ENCODE data around the gene IDH3G.

IDH3G gene

DNA sequence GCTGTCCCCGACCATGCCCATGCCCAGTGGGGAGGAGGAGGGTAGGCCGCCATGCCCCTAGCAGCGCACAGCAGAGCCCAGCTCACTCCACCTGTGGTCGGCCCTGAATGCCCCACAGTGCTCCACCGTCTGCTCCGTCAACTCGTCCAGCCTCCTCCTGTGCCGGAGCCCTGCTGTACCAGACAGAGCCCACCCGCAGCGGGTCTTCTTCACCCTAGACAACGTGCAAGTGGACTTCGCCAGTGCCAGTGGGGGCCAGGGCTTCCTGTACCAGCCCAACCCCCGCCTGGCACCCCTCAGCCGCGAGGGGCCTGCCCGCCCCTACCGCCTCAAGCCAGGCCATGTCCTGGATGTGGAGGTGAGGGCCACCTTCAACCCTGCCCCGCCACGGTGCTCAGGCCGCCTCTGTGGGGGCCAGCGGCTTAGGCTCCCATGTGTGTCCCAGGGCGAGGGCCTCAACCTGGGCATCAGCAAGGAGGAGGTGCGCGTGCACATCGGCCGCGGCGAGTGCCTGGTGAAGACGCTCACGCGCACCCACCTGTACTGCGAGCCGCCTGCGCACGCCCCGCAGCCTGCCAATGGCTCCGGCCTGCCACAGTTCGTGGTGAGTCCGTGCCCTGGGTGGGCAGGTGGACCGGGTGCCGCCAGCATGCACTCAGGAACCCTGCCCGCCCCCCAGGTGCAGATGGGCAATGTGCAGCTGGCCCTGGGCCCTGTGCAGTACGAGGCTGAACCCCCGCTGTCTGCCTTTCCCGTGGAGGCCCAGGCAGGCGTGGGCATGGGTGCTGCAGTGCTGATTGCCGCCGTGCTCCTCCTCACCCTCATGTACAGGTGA lies 20.2 kb downstream of the IDH3G start:
- no peak for DNase-seq (ENCODE audit: low spot score)

DNA sequence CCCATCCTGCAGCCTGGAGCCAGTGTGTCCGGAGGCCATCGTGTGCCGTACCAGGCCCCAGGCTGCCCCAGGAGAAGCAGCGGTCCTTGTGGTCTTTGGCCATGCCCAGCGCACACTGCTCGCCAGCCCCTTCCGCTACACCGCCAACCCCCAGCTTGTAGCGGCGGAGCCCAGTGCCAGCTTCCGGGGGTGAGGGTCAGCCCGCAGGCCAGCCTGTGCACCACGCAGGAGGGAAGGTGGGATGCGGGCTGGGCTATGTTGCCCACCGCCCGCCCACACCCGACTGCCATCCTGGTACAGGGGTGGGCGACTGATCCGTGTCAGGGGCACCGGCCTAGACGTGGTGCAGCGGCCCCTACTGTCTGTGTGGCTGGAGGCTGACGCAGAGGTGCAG lies 21.0 kb downstream of the IDH3G start:
- DNase-seq (ENCODE audit: low spot score): no peak

DNA sequence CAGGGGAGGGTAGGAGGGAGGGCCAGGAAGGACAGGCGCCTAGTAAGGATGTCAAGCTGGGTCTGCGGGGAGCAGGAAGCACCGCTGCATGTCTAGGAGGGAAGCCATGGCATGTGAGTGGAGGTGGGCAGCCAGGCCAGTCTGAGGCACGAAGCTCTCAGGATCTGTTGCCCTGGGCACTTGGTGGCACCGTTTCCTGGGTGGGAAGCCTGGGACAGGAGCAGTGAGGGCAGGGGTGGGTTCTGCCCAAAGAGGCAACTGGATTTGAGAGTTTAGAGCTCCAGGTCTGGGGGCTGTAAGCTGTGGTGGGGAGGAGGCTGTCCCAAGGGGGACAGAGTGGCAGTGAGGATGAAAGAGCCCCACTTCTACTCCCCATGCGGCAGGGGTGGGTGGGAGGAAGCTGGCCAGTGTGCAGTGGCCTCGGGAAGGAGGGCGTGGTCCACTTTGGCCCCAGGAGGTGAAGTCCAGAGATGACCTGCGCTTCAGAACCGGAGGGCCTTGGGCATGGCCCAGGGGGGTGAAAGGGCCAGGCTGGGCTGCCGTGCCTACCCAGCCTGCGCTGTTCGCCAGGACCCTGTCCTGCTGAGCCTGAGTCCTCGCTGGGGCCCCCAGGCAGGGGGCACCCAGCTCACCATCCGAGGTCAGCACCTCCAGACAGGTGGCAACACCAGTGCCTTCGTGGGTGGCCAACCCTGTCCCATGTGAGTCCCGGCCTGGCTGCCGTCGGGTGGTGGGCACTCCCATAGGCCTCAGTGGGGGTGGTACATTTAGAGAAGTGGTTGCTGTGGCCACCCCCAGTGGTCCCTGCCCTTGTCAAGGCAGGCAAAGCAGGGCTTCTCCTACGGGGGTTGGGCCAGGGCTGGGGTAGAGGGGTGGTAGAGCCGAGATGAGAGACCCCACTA lies 21.6 kb downstream of the IDH3G start:
- no peak for DNase-seq (ENCODE audit: low spot score)

DNA sequence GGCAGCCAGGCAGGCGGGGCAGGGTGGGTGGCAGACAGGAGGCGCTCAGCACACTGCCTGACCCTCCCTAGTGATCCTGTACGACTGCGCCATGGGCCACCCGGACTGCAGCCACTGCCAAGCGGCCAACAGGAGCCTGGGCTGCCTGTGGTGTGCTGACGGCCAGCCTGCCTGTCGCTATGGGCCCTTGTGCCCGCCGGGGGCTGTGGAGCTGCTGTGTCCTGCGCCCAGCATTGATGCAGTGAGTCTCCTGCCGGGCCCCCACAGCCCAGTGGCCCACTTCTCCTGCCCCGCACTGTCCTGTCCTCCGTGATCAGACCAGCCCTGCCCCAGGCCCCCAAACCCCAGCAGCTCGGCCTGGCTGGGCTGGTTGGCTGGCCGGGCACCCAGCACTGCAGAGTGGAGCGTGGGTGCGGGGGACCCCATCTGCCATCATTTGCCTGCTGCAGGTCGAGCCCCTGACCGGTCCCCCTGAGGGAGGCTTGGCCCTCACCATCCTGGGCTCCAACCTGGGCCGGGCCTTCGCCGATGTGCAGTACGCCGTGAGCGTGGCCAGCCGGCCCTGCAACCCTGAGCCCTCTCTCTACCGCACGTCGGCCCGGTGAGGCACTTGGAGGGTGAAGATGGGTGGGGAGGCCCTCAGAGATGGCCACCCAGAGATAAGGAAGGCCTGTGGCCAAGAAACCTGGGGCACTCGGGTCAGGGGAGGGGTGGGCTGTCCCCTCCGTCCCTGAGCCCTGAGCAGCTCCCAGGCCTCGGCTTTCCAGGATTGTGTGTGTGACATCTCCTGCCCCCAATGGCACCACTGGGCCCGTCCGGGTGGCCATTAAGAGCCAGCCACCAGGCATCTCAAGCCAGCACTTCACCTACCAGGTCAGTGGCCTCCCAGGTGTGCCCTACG lies 22.5 kb downstream of the IDH3G start:
- DNase-seq (ENCODE audit: low spot score): no peak

DNA sequence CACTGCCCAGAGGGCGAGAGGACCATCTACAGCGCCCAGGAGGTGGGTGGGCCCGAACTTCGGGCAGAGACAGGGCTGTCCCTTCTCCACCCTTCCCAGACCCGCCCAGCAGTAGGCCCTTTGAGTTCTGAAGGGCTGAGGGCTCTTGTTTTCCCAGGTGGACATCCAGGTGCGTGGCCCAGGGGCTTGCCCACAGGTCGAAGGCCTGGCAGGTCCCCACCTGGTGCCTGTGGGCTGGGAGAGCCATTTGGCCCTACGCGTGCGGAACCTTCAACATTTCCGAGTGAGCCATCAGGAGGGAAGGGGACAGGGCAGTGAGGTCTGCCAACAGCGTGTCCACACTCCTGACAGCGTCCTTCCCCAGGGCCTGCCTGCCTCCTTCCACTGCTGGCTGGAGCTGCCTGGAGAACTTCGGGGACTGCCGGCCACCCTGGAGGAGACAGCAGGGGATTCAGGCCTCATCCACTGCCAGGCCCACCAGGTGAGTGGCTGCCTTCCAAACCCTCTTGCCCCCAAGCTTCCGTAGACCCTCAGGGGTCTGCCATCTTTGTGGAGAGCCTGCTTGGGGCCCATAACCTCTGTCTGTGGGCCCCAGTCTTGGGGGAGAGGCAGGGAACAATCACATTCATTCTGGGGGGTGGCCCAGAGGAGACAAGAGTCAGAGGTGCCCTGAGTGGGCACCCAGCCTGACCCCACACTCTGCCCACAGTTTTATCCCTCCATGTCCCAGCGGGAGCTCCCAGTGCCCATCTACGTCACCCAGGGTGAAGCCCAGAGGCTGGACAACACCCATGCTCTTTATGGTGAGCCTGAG lies 23.4 kb downstream of the IDH3G start:
- peak; percentile 0 for DNase-seq (ENCODE audit: low spot score)

DNA sequence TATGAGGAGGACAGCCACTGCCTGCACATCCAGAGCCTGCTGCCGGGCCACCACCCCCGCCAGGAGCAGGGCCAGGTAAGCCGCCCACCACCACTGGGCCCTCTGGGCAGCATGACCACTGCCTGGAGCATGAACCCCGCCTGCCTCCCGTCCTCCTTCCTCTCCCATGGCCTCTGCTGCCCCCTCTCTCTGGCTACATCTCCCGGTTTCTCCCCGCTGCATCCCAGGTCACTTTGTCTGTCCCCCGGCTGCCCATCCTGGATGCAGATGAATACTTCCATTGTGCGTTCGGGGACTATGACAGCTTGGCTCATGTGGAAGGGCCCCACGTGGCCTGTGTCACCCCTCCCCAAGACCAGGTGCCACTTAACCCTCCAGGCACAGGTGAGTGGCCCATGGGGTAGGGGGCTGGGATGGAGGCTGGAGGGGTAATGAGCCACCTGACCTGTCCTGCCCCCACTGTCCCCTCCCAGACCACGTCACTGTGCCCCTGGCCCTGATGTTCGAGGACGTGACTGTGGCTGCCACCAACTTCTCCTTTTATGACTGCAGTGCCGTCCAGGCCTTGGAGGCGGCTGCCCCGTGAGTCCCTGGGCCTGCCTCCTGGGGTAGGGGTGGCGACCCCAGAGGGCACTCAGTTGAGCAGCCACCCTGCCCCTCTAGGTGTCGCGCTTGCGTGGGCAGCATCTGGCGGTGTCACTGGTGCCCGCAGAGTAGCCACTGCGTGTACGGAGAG lies 24.1 kb downstream of the IDH3G start:
- no peak for DNase-seq (ENCODE audit: low spot score)

DNA sequence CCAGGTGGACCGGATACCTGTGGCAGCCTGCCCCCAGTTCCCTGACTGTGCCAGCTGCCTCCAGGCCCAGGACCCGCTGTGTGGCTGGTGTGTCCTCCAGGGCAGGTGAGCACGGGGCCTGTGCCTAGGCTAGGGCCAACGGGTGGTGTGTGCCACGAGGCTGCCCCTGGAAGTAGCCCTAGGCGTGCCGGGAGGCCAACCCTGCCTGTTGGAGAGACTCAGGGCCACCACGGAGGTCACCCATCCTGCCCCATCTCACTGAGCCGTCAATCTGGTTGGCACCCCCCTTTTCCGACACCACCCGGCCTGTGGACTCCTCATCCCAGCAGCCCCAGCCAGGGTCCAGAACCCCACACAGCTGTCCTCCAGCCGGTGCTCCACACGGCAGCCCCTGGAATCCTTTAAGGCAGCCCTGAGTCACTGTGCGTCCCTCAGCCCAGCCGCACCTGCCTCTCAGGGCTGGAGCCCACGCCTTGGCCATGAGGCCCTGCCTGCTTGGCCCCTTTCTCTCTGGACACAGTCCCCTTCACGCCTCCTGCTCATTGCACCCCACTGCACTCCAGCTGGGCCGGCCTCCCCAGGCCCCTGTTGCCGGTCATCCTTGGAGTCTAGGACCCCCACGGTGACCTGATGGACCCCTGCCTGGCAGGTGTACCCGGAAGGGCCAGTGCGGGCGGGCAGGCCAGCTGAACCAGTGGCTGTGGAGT lies 24.9 kb downstream of the IDH3G start:
- DNase-seq (ENCODE audit: low spot score): no peak

DNA sequence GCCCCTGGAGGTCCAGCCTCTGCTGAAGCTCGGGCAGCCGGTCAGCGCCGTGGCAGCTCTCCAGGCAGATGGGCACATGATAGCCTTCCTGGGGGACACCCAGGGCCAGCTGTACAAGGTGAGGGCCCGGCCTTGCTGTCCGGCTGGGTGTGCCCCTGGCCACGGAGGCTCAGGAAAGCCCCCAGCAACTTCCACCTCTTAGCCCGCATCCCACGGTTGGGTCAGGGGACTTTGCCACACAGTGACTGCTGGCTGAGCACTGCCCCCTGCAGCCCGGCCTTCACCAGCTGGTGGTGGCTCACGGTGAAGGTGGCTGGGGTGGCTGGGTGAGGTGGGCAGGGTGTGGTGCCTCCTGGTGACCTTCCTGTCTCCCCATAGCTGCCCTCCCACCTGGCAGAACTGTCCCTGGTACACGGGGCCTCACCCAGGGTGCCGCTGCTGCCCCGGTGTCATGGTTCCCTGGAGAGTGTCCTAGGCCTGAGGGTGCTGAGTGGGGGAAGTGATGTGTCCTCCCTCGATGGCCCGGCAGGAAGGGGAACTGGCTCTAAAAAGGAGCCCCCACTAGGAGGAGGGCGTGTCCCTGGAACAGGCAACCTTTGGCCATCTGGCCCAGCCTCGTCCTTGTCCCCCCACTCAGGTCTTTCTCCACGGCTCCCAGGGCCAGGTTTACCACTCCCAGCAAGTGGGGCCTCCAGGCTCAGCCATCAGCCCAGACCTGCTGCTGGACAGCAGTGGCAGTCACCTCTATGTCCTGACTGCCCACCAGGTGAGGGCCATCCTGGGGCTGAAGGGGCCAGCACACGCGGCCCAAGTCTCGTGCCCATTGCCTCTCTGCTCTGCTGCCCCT lies 25.6 kb downstream of the IDH3G start:
- DNase-seq (ENCODE audit: low spot score): no peak

DNA sequence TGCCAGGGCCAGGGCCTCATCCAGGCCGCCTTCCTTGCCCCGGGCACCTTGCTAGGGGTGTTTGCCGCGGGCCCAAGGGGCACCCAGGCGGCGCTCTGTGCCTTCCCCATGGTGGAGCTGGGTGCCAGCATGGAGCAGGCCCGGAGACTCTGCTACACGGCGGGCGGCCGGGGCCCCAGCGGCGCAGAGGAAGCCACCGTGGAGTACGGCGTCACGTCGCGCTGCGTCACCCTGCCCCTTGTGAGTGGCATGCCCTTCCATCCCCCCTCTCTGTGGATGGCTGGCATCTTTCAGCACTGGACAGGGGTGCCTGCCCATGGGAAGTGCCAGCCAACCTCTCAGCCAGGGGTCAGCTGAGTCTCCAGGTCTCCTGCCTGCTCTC lies 26.5 kb downstream of the IDH3G start:
- DNase-seq (ENCODE audit: low spot score): no peak

DNA sequence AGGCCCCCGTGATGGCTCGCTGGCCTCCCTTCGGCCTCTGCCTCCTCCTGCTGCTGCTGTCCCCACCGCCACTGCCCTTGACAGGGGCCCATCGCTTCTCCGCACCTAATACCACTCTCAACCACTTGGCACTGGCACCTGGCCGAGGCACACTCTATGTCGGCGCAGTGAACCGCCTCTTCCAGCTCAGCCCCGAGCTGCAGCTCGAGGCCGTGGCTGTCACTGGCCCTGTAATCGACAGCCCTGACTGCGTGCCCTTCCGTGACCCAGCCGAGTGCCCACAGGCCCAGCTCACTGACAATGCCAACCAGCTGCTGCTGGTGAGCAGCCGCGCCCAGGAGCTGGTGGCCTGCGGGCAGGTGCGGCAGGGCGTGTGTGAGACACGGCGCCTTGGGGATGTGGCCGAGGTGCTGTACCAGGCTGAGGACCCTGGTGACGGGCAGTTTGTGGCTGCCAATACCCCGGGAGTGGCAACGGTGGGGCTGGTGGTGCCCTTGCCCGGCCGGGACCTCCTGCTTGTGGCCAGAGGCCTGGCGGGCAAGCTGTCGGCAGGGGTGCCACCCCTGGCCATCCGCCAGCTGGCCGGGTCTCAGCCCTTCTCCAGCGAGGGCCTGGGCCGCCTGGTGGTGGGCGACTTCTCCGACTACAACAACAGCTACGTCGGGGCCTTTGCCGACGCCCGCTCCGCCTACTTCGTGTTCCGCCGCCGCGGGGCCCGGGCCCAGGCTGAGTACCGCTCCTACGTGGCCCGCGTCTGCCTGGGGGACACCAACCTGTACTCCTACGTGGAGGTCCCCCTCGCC lies 27.1 kb downstream of the IDH3G start:
- DNase-seq (ENCODE audit: low spot score): no peak

DNA sequence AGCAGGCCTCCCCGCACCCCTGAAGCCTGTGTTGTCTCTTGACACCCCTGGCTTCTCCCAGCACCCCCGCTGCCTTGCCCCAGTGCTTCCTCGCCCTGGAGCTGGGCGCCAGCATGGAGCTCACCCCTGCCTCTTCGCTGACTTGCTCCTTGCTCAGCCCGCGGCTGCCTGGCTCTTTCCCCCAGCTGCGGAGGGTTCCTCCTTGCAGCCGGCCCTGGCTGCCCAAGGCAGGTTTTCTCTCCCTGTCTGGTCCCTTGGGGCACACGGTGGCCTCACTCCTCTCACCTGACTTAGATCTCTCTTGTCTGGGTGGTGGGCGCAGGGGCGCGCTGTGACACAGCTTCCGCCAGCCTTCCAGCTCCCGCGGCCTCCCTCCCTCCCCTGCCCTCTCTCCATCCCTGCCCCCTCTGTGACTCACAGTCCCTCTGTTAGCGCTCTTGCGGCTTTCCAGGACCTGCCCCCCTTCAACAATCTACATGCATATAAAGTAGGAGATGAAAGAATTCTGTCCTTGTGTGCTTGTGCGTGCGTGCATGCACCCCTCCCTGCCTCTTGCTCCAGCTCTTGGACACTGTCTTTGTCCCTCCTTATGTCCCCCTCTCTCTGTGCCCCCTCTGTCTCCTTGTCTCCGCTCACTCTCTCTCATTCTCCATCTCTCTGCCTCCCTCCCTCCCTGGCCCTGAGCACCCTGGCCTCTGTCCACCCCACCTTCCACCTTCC lies 27.9 kb downstream of the IDH3G start:
- DNase-seq (ENCODE audit: low spot score): no peak

DNA sequence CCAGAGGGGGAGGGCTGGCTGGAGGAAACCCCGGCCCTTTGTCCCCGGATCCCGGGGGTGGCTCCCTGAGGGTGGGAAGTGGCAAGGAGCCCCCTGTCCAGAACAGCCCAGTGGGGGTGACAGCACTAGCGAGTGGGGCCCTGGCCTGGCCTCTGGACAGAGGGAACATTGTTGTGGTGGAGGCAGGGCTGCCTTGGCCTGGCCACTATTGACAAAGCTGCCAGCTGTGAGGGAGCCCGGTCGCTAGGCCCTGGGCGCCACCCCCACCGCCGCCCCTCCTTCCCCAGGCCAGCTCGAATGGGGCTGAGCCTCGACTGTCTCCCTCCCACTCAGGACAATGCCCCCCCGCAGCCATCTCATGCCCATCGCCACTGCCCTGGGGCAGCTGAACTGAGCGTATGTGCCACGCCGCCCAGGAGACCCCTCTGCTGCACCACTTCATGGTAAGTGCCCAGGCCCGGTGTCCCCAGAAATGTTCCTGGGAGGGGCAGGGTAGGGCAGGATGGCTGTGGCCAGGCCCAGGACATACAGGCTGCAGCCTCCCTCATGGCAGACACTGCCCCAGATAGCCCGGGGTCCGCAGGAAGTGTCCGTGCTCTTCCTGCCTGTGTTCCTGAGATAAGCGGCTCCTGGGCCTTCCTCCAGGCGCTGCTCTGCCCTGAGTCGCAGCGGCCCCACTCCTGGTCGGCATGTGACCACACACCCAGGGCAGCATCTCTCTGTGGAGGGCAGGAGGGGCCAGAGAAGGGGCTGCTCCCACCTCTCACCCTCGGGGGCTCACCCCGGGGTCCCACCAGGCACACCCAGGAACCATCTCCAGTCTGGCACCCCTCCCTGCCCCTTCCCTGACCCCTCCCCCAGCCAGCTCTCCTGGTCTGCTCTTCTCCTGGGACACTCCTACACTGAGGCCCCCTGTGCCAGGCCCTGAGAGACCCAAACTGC lies 28.8 kb downstream of the IDH3G start:
- no peak for DNase-seq (ENCODE audit: low spot score)

DNA sequence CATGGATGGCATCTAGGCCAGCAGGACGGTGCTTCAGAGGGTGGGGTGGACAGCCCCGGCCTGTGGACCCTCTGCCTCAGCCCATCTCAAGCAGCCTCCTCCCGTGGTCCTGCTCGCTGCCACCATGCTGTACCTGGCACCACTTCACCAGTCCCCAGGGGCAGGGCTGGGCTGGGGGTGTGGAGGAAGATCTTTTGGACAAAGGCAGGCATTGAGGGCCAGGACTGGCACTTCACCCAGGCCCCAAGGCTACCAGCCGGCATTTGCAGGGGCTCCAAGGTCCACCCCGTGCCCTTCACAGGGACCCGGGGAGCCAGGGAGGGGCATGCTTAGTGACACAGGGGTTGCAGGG lies 29.4 kb downstream of the IDH3G start:
- DNase-seq (ENCODE audit: low spot score): no peak

DNA sequence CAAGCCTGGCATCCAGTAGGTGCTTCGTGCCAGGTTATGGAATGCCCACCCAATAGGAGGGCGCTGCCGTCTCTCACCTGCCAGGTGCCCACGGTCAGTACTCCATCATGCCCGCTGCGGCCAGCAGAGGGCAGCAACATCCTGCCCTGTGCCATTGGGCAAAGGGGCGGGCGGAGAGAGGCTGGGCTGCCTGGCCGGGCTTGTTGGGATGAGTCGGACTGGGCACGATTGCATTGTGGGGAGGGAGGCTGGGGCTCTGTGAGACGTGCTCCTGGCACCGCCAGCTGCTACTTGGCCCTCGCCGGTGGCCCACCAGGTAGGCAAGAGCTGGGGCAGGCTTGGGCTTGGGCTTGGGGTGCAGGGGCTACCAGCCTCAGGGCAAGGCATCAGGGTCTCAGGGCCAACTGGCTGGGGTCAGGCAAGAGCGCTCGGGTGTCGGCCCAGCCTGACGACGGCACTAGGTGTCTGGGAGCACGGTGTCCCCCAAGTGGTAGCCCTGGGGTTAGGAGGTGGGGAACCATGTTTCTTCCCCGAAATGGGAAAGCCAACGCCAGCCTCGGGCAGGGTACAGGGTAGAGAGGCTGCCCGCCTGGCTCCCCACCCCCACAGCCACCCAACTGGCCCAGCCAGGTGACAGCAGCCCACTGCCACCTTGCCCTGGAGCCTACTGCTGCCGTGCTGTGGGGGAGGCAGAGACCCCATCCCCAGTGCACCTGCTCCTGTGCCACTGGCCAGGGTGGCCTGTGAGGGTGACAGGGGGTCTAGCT lies 30.0 kb downstream of the IDH3G start, which contains the start of gene PLXNB3:
Gene PLXNB3, plus strand, starts transcription at position 261 of the 767 bp plus-strand sequence. CDS start 1,287 bp downstream, outside the sequence.
- DNase-seq (ENCODE audit: low spot score): peak; percentile 76

DNA sequence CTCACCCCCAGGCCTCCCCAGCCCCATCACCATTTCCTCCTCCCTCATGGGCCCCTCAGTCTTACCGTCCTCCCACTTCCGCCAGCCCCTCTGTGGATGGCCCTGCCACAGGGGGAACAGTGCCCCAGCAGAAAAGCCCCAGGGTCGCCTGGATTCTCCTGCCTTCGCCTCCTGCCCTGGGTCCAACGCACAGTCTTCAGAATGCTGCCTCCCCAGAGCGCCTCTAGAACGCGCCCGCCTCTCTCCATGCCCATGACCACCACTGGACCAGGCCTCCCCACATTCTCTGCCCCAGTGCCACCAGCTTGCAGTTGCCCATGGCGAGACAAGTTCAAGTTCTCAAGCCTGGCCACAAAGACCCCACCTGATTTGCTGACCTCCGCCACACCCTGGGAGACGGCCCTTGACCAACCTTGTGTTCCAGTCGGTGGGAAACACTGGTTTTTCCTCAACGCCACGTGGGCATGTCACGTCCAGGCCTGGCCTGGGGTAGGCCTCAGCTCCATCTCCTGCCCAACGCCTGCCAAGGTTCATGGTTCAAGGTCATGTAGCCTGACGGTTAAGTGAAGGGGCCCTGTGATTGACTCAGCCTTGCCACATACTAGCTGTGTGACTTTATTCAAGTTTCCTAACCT lies 30.8 kb downstream of the IDH3G start:
- no peak for DNase-seq (ENCODE audit: low spot score)

Measured in CD4-positive, alpha-beta T cell treated with Interleukin-6 at 100 ng/mL for 8 hours (primary cell).